Measurements from ENCODE around the gene PAFAH1B2.

DNA sequence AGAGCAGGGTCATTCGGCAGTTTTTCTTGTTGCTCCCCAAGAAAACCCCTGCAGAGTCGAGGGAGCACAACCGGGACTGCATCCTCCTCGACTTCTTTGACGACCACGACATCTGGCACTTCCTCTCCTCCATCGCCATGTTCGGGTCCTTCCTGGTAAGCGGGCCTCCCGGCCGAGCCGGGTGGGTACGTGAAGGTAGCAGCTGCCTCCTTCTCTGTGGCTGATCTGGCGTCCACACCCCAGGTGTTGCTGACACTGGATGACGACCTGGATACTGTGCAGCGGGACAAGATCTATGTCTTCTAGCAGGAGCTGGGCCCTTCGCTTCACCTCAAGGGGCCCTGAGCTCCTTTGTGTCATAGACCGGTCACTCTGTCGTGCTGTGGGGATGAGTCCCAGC, 51.7 kb downstream of the PAFAH1B2 start:
- no peak for TF ChIP-seq POLR2A (IDR thresholded peaks at IDR 0.05)
- TF ChIP-seq, protein P1, sequence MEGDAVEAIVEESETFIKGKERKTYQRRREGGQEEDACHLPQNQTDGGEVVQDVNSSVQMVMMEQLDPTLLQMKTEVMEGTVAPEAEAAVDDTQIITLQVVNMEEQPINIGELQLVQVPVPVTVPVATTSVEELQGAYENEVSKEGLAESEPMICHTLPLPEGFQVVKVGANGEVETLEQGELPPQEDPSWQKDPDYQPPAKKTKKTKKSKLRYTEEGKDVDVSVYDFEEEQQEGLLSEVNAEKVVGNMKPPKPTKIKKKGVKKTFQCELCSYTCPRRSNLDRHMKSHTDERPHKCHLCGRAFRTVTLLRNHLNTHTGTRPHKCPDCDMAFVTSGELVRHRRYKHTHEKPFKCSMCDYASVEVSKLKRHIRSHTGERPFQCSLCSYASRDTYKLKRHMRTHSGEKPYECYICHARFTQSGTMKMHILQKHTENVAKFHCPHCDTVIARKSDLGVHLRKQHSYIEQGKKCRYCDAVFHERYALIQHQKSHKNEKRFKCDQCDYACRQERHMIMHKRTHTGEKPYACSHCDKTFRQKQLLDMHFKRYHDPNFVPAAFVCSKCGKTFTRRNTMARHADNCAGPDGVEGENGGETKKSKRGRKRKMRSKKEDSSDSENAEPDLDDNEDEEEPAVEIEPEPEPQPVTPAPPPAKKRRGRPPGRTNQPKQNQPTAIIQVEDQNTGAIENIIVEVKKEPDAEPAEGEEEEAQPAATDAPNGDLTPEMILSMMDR (IDR thresholded peaks at IDR 0.05 in 4 of 5, conservative IDR thresholded peaks at IDR 0.05 in 1 of 5) = no peak
